Endothelial cell of umbilical vein (primary cell): ENCODE results near the gene HDAC4. TPM values are rescaled to one million over a fixed set of nuclear protein-coding genes. Genes with fewer than 3 reads are reported as not detected.

Experiments used
- BruUV-seq: library from RNA; stranded (reverse); fragments of 400-500 nt; replicated peaks from 2 replicates; lab custom pipeline; 2021; lab: Mats Ljungman, UMichigan
- CTCF ChIA-PET: fragments of 300-600, 350-600 bp; sonication (Branson Sonifier 250); formaldehyde crosslinking; loops from one replicate; lab custom pipeline; 2021; ENCODE audit warnings: antibody characterized with exemption, inconsistent platforms; lab: Charles Lee
- POLR2A ChIA-PET: fragments of 300-600, 350-600 bp; sonication (Branson Sonifier 250); formaldehyde crosslinking; loops from one replicate; lab custom pipeline; 2021; ENCODE audit warnings: antibody characterized with exemption, inconsistent platforms; lab: Charles Lee
- DNase-seq: peaks from one replicate; pipeline ENCODE4 v3.0.0-alpha.2; 2011; ENCODE audit warnings: low read depth, low spot score
- FAIRE-seq: peaks from 2 replicates; lab custom pipeline; 2011; peaks lifted over from hg19 to GRCh38; lab: Jason Lieb, UNC
- H2AFZ ChIP-seq: 2 replicates; pipeline ENCODE4 v1.6.0; 2012; ENCODE audit warnings: low read depth, low read length, control low read depth, inconsistent platforms
- H3K27ac ChIP-seq: 2 replicates; pipeline ENCODE4 v1.5.1; 2011; ENCODE audit warnings: low read depth, mild to moderate bottlenecking, control low read depth, low read length, moderate library complexity; ENCODE audit not compliant: insufficient read depth
- H3K27me3 ChIP-seq, 2 experiments: 2 replicates each; pipeline versions ENCODE4 v1.6.0 to v1.6.1; 2011; ENCODE audit warnings: low read length in 2 of 2, mixed read lengths in 1 of 2; ENCODE audit not compliant: control insufficient read depth in 2 of 2, insufficient read depth in 2 of 2
- H3K36me3 ChIP-seq, 2 experiments: 2 replicates in 1 of 2; 3 replicates in 1 of 2; pipeline ENCODE4 v1.5.1; 2011; ENCODE audit warnings: low read length in 2 of 2, mild to moderate bottlenecking in 1 of 2, moderate library complexity in 1 of 2; ENCODE audit not compliant: control insufficient read depth in 2 of 2, insufficient read depth in 2 of 2; ENCODE audit errors: extremely low read depth in 1 of 2
- H3K4me1 ChIP-seq: 3 replicates; pipeline ENCODE4 v1.5.1; 2011; ENCODE audit warnings: mild to moderate bottlenecking, low read length; ENCODE audit not compliant: control insufficient read depth, insufficient read depth; ENCODE audit errors: extremely low read depth
- H3K4me2 ChIP-seq: 2 replicates; pipeline ENCODE4 v1.6.1; 2011; ENCODE audit warnings: low read length, control low read depth, mixed read lengths; ENCODE audit not compliant: insufficient read depth
- H3K4me3 ChIP-seq, 3 experiments: fragments of 200-600 bp in 1 of 3; sonication (generic), shearing (Covaris generic) in 1 of 3; replicated peaks in 1 of 3; 2 replicates each; pipeline ENCODE4 v1.5.1; 2011 to 2016; ENCODE audit warnings: control low read depth in 3 of 3, low read length in 3 of 3, mild to moderate bottlenecking in 2 of 3, inconsistent platforms in 1 of 3, low read depth in 1 of 3, moderate library complexity in 1 of 3; ENCODE audit not compliant: insufficient read depth in 1 of 3
- H3K79me2 ChIP-seq: 2 replicates; pipeline ENCODE4 v1.6.0; 2012; ENCODE audit warnings: low read length, inconsistent platforms; ENCODE audit not compliant: control insufficient read depth, insufficient read depth
- H3K9ac ChIP-seq: replicated peaks from 2 replicates; pipeline ENCODE3; 2011; ENCODE audit warnings: low read length, control low read depth; ENCODE audit not compliant: insufficient read depth; ENCODE audit errors: extremely low read depth
- H3K9me1 ChIP-seq: replicated peaks from 3 replicates; pipeline ENCODE4 v1.6.0; 2011; ENCODE audit warnings: mild to moderate bottlenecking, low read length; ENCODE audit not compliant: control insufficient read depth, insufficient read depth; ENCODE audit errors: extremely low read depth
- H3K9me3 ChIP-seq: replicated peaks from 2 replicates; pipeline ENCODE4 v1.5.1; 2012; ENCODE audit warnings: low read length, inconsistent platforms; ENCODE audit not compliant: control insufficient read depth, insufficient read depth
- H4K20me1 ChIP-seq: replicated peaks from 2 replicates; pipeline ENCODE3; 2011; ENCODE audit warnings: mild to moderate bottlenecking, low read length; ENCODE audit not compliant: control insufficient read depth, insufficient read depth; ENCODE audit errors: extremely low read depth
- EZH2 ChIP-seq: IDR thresholded peaks from 2 replicates; pipeline ENCODE4 v1.6.1; 2012; ENCODE audit warnings: borderline replicate concordance, low read depth, mild to moderate bottlenecking, moderate library complexity, low read length, inconsistent platforms; ENCODE audit not compliant: severe bottlenecking
- FOS ChIP-seq: IDR thresholded peaks from 2 replicates; pipeline ENCODE4 v1.6.1; 2011; ENCODE audit warnings: mild to moderate bottlenecking, low read length, moderate library complexity, borderline replicate concordance; ENCODE audit not compliant: insufficient read depth
- GATA2 ChIP-seq: IDR thresholded peaks from 2 replicates; pipeline ENCODE4 v1.7.0; 2011; ENCODE audit warnings: low read depth, mild to moderate bottlenecking, moderate library complexity, mixed read lengths, low read length; ENCODE audit not compliant: insufficient read length, insufficient read depth
- JUN ChIP-seq: IDR thresholded peaks from 2 replicates; pipeline ENCODE4 v1.6.1; 2011; ENCODE audit warnings: borderline replicate concordance, low read depth; ENCODE audit not compliant: insufficient read length, insufficient read depth
- MYC ChIP-seq: IDR thresholded peaks from one replicate; pipeline ENCODE4 v1.6.1; 2011; ENCODE audit warnings: mild to moderate bottlenecking, low read depth, low read length
- POLR2A ChIP-seq: IDR thresholded peaks from 2 replicates; pipeline ENCODE4 v1.6.1; 2012; ENCODE audit warnings: low read depth, mild to moderate bottlenecking, control low read depth, low read length
- POLR2AphosphoS5 ChIP-seq: IDR thresholded peaks from 2 replicates; pipeline ENCODE4 v1.6.1; 2012; ENCODE audit warnings: low read depth, mild to moderate bottlenecking, control low read depth, low read length, moderate library complexity; ENCODE audit not compliant: insufficient read depth
- dilution Hi-C: fragments of 300-500 bp; cut with MboI; formaldehyde crosslinking; loops from one replicate; pipeline ENCODE4 v1.15.0; 2019; ENCODE audit warnings: low sequenced_read_pairs; ENCODE audit not compliant: extremely low pct_ligation_motif_present
- intact Hi-C: fragments of 100-400 bp; cut with micrococcal nuclease; formaldehyde crosslinking; loops from one replicate; pipeline ENCODE4 v1.10.0; 2022
- polyA plus RNA-seq, 4 experiments: library from polyadenylated mRNA; depleted of rRNA in 3 of 4; stranded (reverse) in 3 of 4; unstranded in 1 of 4; fragments of >200 nt; gene quantifications; 2 replicates each; pipeline versions ENCODE4 v1.2.1 to v1.2.3, GENCODE V29; 2011 to 2012; ENCODE audit warnings: missing spikeins in 1 of 4
- total RNA-seq: library from RNA; stranded (reverse); gene quantifications from 2 replicates; pipeline ENCODE4 v1.2.3, GENCODE V29; 2021
- TF ChIP-seq, protein P1 (sequence below), 2 donors: IDR thresholded peaks; 1 replicate in 1 of 2; 2 replicates in 1 of 2; pipeline ENCODE4 v1.5.1; 2011; ENCODE audit warnings: low read length in 2 of 2, mild to moderate bottlenecking in 2 of 2, moderate library complexity in 2 of 2, control low read depth in 1 of 2, inconsistent platforms in 1 of 2, low read depth in 1 of 2; ENCODE audit not compliant: insufficient read depth in 1 of 2; ENCODE audit errors: extremely low read depth in 1 of 2
- TF ChIP-seq, protein P2 (sequence below): IDR thresholded peaks from 2 replicates; pipeline ENCODE4 v1.6.1; 2011; ENCODE audit not compliant: insufficient read depth, insufficient read length

Gene HDAC4
- total and polyA plus RNA-seq, 2 donors (not counting 3 experiments of a cell fraction or from before 2014, with no cell fraction given), result 13.4 to 33.0 TPM

DNA sequence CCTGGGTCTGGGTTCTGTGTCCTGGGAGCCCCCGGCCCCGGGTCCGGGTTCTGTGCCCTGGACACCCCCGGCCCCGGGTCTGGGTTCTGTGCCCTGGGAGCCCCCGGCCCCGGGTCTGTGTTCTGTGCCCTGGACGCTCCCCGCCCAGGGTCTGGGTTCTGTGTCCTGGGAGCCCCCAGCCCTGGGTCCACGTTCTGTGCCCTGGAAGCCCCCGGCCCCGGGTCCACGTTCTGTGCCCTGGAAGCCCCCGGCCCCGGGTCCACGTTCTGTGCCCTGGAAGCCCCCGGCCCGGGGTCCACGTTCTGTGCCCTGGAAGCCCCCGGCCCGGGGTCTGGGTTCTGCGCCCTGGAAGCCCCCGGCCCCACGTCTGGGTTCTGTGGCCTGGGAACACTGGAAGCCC is 299.0 kb downstream of the HDAC4 start:
- CTCF ChIA-PET, result no interaction called here
- Histone ChIP-seq H3K9me1 (no peaks in the 10 kb centered on the region), H2AFZ (no peak overlapping the region), H3K9me3 (no peaks in the 10 kb centered on the region), H3K4me3 (no peak overlapping the region), H4K20me1 (no peaks in the 10 kb centered on the region), H3K27me3 (no peaks in the 10 kb centered on the region), H3K27ac (no peak overlapping the region), H3K4me1 (no peaks in the 10 kb centered on the region), H3K9ac (no peak overlapping the region), H3K4me2 (no peak overlapping the region), H3K79me2 (no peaks in the 10 kb centered on the region), H3K36me3 (peaks cover 0 to 3% of the 10 kb centered on the region in 2 experiments)
- TF ChIP-seq, protein P1, sequence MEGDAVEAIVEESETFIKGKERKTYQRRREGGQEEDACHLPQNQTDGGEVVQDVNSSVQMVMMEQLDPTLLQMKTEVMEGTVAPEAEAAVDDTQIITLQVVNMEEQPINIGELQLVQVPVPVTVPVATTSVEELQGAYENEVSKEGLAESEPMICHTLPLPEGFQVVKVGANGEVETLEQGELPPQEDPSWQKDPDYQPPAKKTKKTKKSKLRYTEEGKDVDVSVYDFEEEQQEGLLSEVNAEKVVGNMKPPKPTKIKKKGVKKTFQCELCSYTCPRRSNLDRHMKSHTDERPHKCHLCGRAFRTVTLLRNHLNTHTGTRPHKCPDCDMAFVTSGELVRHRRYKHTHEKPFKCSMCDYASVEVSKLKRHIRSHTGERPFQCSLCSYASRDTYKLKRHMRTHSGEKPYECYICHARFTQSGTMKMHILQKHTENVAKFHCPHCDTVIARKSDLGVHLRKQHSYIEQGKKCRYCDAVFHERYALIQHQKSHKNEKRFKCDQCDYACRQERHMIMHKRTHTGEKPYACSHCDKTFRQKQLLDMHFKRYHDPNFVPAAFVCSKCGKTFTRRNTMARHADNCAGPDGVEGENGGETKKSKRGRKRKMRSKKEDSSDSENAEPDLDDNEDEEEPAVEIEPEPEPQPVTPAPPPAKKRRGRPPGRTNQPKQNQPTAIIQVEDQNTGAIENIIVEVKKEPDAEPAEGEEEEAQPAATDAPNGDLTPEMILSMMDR (IDR thresholded peaks at IDR 0.05; ENCODE audit: extremely low read depth in 1 of 2, insufficient read depth in 1 of 2, low read depth in 1 of 2, low read length in 2 of 2), result no peak
- TF ChIP-seq MYC, result no peak
- no peak for TF ChIP-seq FOS
- TF ChIP-seq POLR2AphosphoS5, result no peak
- no peak for TF ChIP-seq EZH2
- no peak for TF ChIP-seq JUN
- TF ChIP-seq, protein P2, sequence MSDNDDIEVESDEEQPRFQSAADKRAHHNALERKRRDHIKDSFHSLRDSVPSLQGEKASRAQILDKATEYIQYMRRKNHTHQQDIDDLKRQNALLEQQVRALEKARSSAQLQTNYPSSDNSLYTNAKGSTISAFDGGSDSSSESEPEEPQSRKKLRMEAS, result no peak
- no peak for TF ChIP-seq GATA2
- no peak for TF ChIP-seq POLR2A
- dilution Hi-C loops, result no loop called here
- intact Hi-C loops, result no loop called here
- BruUV-seq, result no TSS peak
- FAIRE-seq (no peak), DNase-seq (no peak)
- POLR2A ChIA-PET, result no interaction called here
